C4-2B (cell line): Measurements from ENCODE around the gene SNRNP48.

ENCODE experiments used
- H3K27ac ChIP-seq: fragments of 450-650 bp; 2 replicates; pipeline ENCODE4 v1.5.1; 2017
- CTCF ChIP-seq: fragments of 450-650 bp; conservative IDR thresholded peaks from 2 replicates; pipeline ENCODE4 v1.5.1; 2017; ENCODE audit warnings: mild to moderate bottlenecking
- ZFX ChIP-seq: fragments of 450-650 bp; IDR thresholded peaks from 2 replicates; pipeline ENCODE4 v1.6.1; 2017

The SNRNP48 gene

DNA sequence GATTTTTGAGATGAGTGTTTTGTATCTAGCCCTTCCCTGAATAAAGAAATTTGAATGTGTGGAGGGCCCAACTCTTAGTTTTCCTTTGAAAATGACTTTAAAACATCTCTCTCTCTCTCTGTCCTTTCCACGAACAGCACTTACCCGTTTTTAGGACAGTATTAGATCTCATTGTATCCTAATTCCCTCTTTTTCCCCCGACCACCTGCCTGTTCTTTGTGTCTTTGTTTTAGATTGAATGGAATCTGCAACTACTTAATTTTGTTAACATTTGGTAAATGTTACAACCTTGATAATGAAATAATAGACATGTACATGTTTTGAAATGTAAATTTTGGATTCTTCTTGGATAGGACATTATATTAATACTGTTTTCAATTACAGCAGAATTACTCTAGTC lies 45.4 kb upstream of the SNRNP48 start:
- no peak overlapping the region for H3K27ac ChIP-seq

GRCh38 chr6:7545316-7546019 lies 44.5 kb upstream of the SNRNP48 start:
- TF ChIP-seq CTCF (no peak), ZFX (no peak)
- H3K27ac ChIP-seq: no peak overlapping the region

More for the DNA sequence above, 45.4 kb upstream of the SNRNP48 start:
- TF ChIP-seq CTCF (no peak), ZFX (no peak)

DNA sequence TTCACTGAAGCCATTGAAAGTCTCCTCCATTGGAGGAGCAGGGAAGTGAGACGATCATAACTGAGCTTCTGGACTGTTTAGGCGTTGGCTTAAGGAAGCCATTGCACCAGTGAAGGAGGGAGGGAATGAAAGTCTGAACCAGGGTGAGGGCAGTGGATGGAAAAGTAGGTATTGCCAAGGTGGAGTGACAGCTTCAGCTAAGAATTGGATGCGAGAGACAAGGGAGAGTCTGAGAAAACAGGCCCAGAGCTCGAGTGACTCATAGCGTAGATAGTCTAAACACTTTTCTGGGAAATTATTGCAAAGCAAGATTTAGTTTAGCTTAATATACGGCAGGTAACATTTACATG lies 44.0 kb upstream of the SNRNP48 start:
- no peak overlapping the region for H3K27ac ChIP-seq
- no peak for TF ChIP-seq ZFX
- TF ChIP-seq CTCF: no peak

- H3K27ac ChIP-seq: no peak overlapping the region
- no peak for TF ChIP-seq CTCF
- TF ChIP-seq ZFX: no peak
Observed at GRCh38 chr6:7546383-7546782, 43.6 kb upstream of the SNRNP48 start.

DNA sequence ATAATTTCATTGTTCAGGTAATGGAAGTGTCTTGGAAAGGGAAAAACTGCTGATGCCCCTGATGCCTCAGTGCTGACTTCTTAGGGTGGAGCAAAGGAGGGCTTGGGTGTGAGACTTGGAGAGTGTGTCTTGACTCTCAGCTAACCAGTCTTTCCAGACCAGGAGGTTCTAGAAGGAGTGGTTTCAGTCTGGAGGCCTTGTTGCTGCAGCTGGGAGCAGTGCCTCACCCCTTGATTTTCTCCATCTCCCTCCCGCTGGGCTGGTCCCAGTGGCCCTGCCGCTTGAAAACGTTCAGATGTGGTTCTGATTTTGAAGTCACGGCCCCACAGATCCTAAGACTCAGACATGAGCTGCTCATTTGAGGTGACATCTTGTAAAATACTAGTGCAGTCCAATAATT lies 43.1 kb upstream of the SNRNP48 start:
- TF ChIP-seq CTCF: no peak
- no peak for TF ChIP-seq ZFX
- H3K27ac ChIP-seq: peak overlapping the region; percentile 4

- peak overlapping the region; percentile 4 for H3K27ac ChIP-seq
Observed at GRCh38 chr6:7547315-7547714, 42.7 kb upstream of the SNRNP48 start.

GRCh38 chr6:7550433-7550801 lies 39.6 kb upstream of the SNRNP48 start:
- H3K27ac ChIP-seq: peak overlapping the region; percentile 57
- TF ChIP-seq ZFX: no peak
- no peak for TF ChIP-seq CTCF

More at GRCh38 chr6:7547315-7547714, 42.7 kb upstream of the SNRNP48 start:
- TF ChIP-seq CTCF (no peak), ZFX (no peak)
